Measurements from ENCODE around the gene RTN4IP1.

RTN4IP1 gene, protein sequence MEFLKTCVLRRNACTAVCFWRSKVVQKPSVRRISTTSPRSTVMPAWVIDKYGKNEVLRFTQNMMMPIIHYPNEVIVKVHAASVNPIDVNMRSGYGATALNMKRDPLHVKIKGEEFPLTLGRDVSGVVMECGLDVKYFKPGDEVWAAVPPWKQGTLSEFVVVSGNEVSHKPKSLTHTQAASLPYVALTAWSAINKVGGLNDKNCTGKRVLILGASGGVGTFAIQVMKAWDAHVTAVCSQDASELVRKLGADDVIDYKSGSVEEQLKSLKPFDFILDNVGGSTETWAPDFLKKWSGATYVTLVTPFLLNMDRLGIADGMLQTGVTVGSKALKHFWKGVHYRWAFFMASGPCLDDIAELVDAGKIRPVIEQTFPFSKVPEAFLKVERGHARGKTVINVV

GRCh38 chr6:106629103-106629858 is at the start of gene RTN4IP1, which contains the start of gene QRSL1:
TSS of gene RTN4IP1 (minus strand) at chr6:106629498. CDS start at chr6:106629021, 477 bp downstream.
TSS of gene QRSL1 (plus strand) at chr6:106629578. CDS start at chr6:106629682, 104 bp downstream.
- DNase-seq, result peak; percentile 99

DNA sequence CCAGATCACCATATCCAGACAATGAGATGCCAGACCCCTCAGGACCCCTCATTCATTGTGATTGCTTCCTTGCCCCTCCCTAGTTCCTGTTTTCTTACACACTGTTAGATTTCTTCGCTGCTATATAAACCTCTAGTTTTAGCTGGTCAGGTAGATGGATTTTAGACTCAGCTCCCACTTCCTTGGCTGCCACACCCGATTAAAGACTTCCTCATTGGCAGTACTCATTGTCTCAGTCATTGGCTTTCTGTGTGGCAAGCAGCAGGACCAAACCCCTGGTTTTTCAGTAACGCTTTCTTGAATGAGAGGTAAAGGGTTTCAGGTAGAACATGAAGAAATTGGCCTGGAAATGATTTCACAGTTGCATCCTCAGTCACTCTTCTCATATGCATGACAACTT is 48.0 kb upstream of the RTN4IP1 start:
- no peak for DNase-seq

GRCh38 chr6:106674541-106675229 is 45.4 kb upstream of the RTN4IP1 start:
- no peak for DNase-seq

DNA sequence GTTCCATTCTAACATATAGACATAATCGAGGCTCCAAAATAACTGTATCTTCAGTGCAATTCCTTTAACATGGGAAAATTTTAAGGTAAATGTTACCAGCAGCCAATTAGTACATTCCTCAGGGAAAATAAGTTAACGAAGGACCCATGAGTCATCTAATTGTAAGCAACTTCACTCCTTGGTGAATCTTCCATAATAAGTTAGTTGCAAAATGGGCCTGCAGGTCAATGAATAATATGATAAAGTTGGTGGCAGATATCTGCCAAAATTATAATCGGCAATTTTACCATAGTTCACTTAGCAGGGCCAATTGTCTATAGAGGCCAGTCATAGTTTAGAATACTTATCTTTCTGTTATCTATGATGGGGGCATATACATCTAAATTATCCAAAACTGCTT is 42.4 kb upstream of the RTN4IP1 start:
- no peak for DNase-seq

- no peak for DNase-seq
These were observed 40.9 kb upstream of the RTN4IP1 start for GRCh38 chr6:106670236-106670635.

DNA sequence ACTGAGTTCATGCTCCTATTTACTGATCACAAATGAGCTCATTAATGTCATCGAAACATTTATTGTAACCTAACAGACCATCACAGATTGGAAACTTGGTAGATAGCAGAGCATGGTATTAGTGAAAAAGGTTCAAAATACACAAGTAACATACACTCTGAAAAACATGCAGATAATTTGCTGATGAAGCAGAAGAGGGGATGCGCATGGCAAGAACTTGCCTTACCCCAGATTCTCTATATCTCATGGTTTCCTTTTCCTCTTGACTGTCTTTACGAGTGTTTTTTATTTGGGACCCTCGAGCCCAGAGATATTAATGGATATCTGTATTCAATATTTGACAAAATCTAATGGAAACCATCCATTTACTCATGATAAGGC is 37.7 kb upstream of the RTN4IP1 start:
- no peak for DNase-seq

- DNase-seq, result no peak
These were observed 37.2 kb upstream of the RTN4IP1 start for GRCh38 chr6:106666282-106667021.

GRCh38 chr6:106662458-106662857 is 33.2 kb upstream of the RTN4IP1 start:
- DNase-seq, result no peak

DNA sequence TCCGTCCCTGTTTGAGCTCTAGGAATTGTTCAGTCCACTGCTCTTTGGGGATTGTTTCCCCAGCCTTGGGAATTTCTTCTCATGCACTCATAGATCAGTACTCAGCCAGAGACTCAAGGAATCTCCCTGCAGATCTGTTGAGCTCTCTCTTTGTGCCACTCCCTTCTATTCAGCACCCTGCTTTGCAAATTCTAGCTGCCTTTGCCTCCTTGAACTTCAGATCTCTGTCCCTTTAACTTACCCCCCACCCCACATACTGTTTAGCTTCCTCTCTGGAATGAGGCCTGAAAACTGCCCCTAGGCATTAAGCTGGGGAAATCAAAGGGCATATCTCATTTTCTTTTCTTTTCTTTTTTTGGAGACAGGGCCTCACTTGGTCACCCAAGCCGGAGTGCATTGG is 30.6 kb upstream of the RTN4IP1 start:
- DNase-seq, result no peak

DNA sequence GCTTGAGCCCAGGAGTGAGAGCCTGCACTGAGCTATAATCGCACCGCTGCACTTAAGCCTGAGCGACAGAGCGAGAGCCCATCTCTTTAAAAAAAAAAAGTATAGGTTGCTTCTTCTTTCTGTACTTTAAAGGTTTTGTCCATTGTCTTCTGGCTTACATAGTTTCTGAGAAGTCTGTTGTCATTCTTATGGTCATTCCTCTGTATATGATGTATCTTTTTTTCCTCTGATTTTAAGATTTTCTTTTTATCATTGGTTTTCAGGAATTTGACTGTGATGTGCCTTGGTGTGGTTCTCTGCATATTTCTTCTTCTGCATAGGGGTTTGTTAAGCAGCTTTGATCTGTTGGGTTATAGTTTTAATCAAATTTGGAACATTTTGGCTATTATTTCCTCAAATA is 29.2 kb upstream of the RTN4IP1 start:
- no peak for DNase-seq

DNA sequence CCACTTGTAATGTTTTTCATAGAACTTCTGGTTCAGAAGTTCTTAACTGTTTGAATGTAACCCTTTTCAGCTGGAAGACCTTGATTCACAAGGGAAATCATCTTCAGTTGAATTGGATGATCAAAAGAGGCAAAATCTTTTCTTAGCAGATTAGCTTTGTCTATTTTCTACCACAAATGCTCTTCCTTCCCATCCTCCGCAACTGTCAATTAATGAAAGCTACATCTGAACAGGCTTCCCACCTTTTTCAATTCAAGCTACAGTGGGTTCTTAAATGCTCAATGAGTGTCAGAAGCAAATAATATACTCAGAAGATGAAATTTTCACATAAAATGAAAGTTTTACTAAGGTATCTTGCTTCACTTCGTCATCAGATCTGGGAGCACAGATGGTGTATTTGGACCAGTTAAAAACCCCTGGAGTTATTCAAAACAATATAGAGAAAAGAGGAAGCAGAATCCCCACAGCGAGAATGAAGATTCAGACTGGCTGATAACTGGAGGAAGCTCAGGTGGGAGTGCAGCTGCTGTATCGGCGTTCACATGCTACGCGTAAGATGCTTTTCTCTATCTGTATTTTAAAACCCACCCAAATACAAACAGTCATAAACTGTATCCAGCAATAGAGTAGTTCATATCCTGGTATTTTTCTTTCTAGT is 19.5 kb upstream of the RTN4IP1 start:
- DNase-seq, result no peak

DNA sequence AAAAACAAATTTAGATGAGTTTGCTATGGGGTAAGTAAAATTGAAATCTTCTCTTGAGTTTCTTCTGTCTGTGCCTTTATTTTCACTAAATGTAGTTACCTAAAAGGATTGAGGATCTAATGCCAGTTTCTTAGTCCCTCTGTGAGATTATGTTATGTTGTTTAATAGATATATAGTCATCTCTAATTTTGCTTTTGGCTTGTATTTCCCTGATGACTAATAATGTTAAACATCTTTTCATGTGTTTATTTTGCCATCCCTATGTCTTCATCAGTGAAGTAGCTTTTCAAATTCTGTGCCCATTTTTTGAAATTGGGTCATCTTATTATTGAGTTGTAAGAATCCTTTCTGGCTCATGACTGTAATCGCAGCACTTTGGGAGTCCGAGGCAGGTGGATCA is 13.8 kb upstream of the RTN4IP1 start:
- no peak for DNase-seq

GRCh38 chr6:106642476-106642875 is 13.2 kb upstream of the RTN4IP1 start:
- no peak for DNase-seq

DNA sequence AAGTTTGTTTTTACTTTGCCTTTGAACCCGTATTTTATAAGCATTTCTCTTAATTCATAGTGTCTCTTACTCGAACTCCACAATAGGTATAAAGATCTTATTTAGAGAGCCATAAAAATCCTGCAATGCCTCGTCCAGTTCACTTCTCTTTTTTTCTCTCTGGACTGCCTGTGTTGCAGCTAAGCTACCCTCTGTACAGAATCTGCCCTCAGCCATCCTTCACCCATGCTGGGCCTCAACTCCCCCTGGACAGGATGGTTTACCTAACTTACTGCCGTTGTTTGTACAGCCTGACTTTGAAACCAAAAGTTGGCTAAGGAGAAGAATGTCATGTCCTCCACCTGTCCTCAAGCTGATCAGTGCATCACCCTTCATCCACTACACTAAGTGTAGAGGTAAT is 10.5 kb upstream of the RTN4IP1 start:
- DNase-seq, result no peak

DNA sequence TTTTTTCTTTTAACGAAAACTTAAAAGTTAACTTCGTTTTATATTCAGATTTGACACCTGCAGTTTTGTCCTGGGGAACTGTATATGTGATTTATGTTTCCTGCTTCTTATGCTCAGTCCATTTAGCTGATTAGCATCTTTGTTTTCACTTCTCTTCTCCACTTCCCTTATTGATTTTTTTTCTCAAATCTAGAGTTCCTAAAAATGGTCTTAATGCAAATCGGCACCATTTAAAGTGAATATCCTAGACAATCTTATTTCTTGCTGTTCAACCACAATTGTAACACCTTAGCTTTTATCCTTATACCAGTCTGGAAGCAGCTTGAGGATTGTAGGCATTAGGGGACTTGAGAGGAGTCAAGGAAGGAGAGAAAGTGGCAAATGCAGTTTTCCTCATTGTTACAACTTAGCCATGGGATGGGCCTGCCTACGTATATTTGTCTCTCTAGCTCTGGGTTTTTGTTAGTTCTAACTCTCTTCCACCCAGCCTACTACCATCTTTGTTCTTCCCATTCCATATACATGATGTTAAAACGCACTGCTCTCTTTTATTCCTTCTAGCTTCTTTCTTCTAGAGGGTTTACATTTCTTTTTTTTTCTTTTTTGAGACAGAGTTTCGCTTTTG is 8.5 kb upstream of the RTN4IP1 start:
- DNase-seq, result no peak

GRCh38 chr6:106637051-106637716 is 7.9 kb upstream of the RTN4IP1 start:
- no peak for DNase-seq

- DNase-seq, result no peak
These were observed 5.3 kb upstream of the RTN4IP1 start for GRCh38 chr6:106634565-106634964.

- DNase-seq, result no peak
These were observed 2.0 kb upstream of the RTN4IP1 start for GRCh38 chr6:106631346-106631745.

- DNase-seq, result no peak
These were observed 1.1 kb upstream of the RTN4IP1 start for GRCh38 chr6:106630366-106630765.

- DNase-seq, result no peak
These were observed 513 bp upstream of the RTN4IP1 start for GRCh38 chr6:106629859-106630163.

GRCh38 chr6:106628658-106629102 is 618 bp downstream of the RTN4IP1 start:
- no peak for DNase-seq
